ENCODE data around the gene FCHSD1. TPM values are rescaled to one million over a fixed set of nuclear protein-coding genes. Genes with fewer than 3 reads are reported as not detected.
"Not testable (repeated sequence)": the region's sequence is repeated elsewhere in the genome, so short reads cannot be mapped to it uniquely, and the experiment has no call there.

Gene FCHSD1
- total RNA-seq, 1 experiment from 2014 or later = 22.7 TPM

DNA sequence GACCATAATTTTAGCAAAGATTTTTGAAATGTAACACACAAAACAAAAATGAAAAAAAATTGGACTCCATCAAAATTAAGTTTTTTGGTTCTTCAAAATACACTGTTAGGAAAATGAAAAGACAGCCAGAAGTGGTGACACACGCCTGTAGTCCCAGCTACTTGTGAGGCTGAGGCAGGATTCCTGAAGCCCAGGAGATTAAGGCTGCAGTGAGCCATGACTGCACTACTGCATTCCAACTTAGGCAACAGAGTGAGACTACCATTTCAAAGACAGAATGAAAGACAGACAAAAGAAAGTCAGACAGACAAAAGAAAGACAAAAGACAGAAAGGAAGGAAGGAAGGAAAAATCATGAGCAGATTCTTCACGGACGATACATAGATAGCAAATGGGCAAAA is 39.9 kb downstream of the FCHSD1 start:
- Histone ChIP-seq H3K9ac (ENCODE audit: low read length) (no peak overlapping the region), H3K9me2 (replicated peaks; ENCODE audit: low read length) (no peaks in the 10 kb centered on the region), H3K9me3 (ENCODE audit: low read length) (no peaks in the 10 kb centered on the region), H3K4me3 (ENCODE audit: low read length) (no peak overlapping the region), H3F3A (ENCODE audit: low read length, unreplicated experiment) (no peaks in the 10 kb centered on the region), H4K20me1 (ENCODE audit: low read length) (peaks cover 32% of the 10 kb centered on the region), H3K4me1 (ENCODE audit: insufficient read depth, low read length) (peaks cover 6% of the 10 kb centered on the region; the same call in 1 of the 2 replicates), H3K4me2 (ENCODE audit: low read length) (no peak overlapping the region), H3K79me2 (ENCODE audit: low read length) (peaks cover 99% of the 10 kb centered on the region), H3K27ac (ENCODE audit: low read length) (no peak overlapping the region), H3K27me3 (ENCODE audit: low read length) (no peaks in the 10 kb centered on the region), H3K36me3 (ENCODE audit: low read depth, low read length) (no peaks in the 10 kb centered on the region; the same call in 1 of the 2 replicates), H2AFZ (ENCODE audit: low read length) (no peak overlapping the region)
- no TSS peak for BruUV-seq (replicated peaks)
- no peak for DNase-seq
- no peak for TF ChIP-seq CTCF (conservative IDR thresholded peaks at IDR 0.05; ENCODE audit: low read depth, low read length)
- TF ChIP-seq EZH2 (IDR thresholded peaks at IDR 0.05; ENCODE audit: low read length, unreplicated experiment) = no peak
- TF ChIP-seq EZH2phosphoT487 (IDR thresholded peaks at IDR 0.05; ENCODE audit: borderline replicate concordance, low read length) = no peak
- intact Hi-C loops (cut with micrococcal nuclease) = no loop called here
- ChIA-PET CTCF (no interaction called here), POLR2A (ENCODE audit: unreplicated experiment) (no interaction called here)
- ATAC-seq = no peak

DNA sequence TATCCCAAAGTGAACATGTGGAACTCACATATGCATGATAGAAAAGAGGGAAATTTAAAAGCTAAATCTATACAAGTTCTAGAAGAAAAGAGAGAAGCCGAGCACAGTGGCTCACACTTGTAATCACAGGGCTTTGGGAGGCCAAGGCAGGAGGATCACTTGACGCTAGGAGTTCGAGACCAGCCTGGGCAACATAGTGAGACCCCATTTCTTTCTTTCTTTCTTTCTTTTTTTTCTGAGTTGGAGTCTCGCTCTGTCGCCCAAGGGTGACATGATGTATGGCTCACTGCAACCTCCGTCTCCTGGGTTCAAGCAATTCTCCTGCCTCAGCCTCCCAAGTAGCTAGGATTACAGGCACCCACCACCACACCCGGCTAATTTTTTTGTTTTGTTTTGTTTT is 41.3 kb downstream of the FCHSD1 start:
- H3K79me2 ChIP-seq (ENCODE audit: low read length) = peaks cover 99% of the 10 kb centered on the region
- H3K27me3 ChIP-seq (ENCODE audit: low read length); H3K4me3 ChIP-seq (ENCODE audit: low read length); POLR2A ChIA-PET (ENCODE audit: unreplicated experiment); H3K27ac ChIP-seq (ENCODE audit: low read length); DNase-seq; H3K36me3 ChIP-seq (ENCODE audit: low read depth, low read length); H2AFZ ChIP-seq (ENCODE audit: low read length); intact Hi-C loops (cut with micrococcal nuclease); H3K9ac ChIP-seq (ENCODE audit: low read length); CTCF ChIA-PET; H3K9me2 ChIP-seq (replicated peaks; ENCODE audit: low read length); H3F3A ChIP-seq (ENCODE audit: low read length, unreplicated experiment); BruUV-seq (replicated peaks); H3K4me2 ChIP-seq (ENCODE audit: low read length); H3K4me1 ChIP-seq (ENCODE audit: insufficient read depth, low read length); H3K9me3 ChIP-seq (ENCODE audit: low read length); ATAC-seq: not testable (repeated sequence)
- peaks cover 25% of the 10 kb centered on the region for H4K20me1 ChIP-seq (ENCODE audit: low read length)

GRCh38 chr5:141609044-141609443 is 42.2 kb downstream of the FCHSD1 start:
- no TSS peak for BruUV-seq (replicated peaks)
- no peaks in the 10 kb centered on the region for H3K9me2 ChIP-seq (replicated peaks; ENCODE audit: low read length)

More at GRCh38 chr5:141609044-141609443, 42.2 kb downstream of the FCHSD1 start:
- Histone ChIP-seq H2AFZ (ENCODE audit: low read length) (no peak overlapping the region), H3K36me3 (ENCODE audit: low read depth, low read length) (no peaks in the 10 kb centered on the region; the same call in 1 of the 2 replicates), H3K27ac (ENCODE audit: low read length) (no peak overlapping the region), H3K4me2 (ENCODE audit: low read length) (no peak overlapping the region), H3K4me3 (ENCODE audit: low read length) (no peak overlapping the region), H3K79me2 (ENCODE audit: low read length) (peaks cover 99% of the 10 kb centered on the region), H4K20me1 (ENCODE audit: low read length) (peaks cover 20% of the 10 kb centered on the region), H3K4me1 (ENCODE audit: insufficient read depth, low read length) (peaks cover 16% of the 10 kb centered on the region), H3K9ac (ENCODE audit: low read length) (no peak overlapping the region), H3K27me3 (ENCODE audit: low read length) (no peaks in the 10 kb centered on the region), H3K9me3 (ENCODE audit: low read length) (no peaks in the 10 kb centered on the region), H3F3A (ENCODE audit: low read length, unreplicated experiment) (no peaks in the 10 kb centered on the region)
- intact Hi-C loops (cut with micrococcal nuclease) = no loop called here
- POLR2A ChIA-PET (ENCODE audit: unreplicated experiment) = interaction anchor here (0.7 kb wide), 2 partner anchors 16 to 24 kb away, joined by 4 to 16 read pairs; no protein-coding TSS in a partner anchor
- ATAC-seq (no peak), DNase-seq (no peak)
- TF ChIP-seq EZH2phosphoT487 (IDR thresholded peaks at IDR 0.05; ENCODE audit: borderline replicate concordance, low read length) (no peak), CTCF (conservative IDR thresholded peaks at IDR 0.05; ENCODE audit: low read depth, low read length) (no peak), EZH2 (IDR thresholded peaks at IDR 0.05; ENCODE audit: low read length, unreplicated experiment) (no peak)
- CTCF ChIA-PET = interaction anchor here (1.1 kb wide), 1 partner anchor 17 kb away, joined by 3 read pairs; no protein-coding TSS in a partner anchor

Data from PC-3 (cell line).